C4-2B (cell line): ENCODE measurements around the gene ZDHHC7.

Experiments used
- CTCF ChIP-seq: fragments of 450-650 bp; conservative IDR thresholded peaks from 2 replicates; pipeline ENCODE4 v1.5.1; 2017; ENCODE audit warnings: mild to moderate bottlenecking
- ZFX ChIP-seq: fragments of 450-650 bp; IDR thresholded peaks from 2 replicates; pipeline ENCODE4 v1.6.1; 2017

- TF ChIP-seq CTCF (no peak; the same call in 1 of the 2 replicates), ZFX (no peak)
These were observed 52.2 kb downstream of the ZDHHC7 start for GRCh38 chr16:84959045-84959576.
